Measurements from ENCODE around the gene ITPK1.

Gene ITPK1

DNA sequence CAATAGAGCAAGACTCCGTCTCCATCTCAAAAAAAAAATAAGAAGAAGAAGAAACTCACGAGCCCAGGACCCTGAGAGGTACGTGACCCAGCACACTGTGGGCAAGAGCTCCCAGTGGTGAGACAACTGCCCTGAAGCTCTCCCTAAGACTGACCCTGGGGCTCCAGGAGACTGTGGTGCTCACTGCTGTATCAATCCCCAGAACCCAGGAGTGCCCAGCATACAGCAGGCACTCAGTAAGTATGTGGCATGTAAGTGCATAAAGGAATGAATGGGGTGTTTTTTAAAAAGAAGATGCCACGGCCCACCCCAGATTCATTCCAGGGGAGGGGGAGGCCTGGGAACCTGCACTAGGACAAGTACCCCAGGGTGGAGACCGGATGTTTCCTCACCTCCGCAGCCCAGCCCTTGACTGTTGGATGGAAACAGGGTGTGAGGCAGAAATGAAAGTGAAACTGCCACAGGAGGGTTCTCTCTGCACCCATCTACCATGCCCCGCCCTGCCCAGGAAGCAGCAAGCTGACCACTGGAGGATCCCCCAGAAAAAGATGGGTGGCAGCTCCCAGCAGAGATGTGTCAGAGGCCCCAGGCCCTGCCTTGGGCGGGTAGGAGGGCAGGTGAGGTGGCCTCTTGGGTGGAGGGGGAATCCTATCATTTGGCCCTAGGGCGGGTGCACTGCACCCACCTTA is 12.2 kb downstream of the ITPK1 start:
- no peak for FAIRE-seq

DNA sequence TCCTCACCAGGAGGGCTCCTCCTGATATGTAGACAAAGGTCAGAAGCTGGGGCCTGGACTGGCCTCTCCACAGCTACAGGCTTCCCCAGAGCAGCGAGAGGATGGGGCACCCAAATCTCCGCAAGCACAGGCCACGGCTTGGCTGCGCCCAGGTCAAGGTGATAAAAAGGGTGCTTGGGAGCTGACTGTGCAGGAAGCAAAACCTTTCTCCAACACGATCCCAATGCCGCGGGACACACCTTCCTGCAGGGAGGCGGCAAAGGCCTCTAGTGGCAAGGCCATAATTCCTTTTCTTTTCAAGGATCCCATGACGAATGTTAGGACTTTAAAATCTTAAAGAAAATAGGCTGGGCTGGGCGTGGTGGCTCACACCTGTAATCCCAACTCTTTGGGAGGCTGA is 13.6 kb downstream of the ITPK1 start:
- FAIRE-seq = no peak

DNA sequence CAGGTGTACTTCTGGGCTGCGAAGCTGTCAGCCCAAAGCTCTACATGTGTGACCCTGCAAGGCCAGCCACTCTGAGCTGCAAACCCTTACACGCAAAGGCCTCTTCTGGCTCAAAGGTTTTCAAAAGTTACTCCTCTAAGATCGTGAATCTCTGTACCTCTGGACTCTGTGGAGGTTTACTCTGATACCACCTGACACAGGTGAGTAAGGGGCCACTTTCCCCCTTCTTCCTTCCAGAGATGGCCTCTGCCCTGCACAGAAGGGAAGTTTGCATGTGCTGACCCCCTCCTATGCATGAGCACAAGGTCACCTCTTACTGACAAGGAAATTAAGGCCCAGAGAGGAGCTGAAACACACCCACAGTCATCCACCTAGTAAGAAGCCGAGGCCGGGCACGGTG is 14.5 kb downstream of the ITPK1 start:
- FAIRE-seq = no peak

DNA sequence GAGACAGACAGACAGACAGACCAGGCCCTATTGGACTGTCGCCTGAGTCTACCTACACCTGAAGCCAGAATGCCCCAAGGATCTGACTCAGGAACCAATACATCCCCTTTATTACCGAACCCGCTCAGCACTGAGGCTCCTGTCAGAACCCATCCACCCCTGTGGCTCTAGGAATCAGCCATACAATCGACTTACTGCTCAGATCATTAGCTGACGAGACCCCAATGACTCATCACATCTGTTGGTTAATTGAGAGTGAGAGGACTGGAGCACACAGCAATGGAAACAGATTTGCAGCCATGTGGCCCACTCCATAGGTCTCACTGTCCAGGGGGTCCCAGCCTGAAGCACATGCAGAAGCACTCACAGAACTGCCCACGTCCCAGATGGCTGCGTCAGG is 15.2 kb downstream of the ITPK1 start:
- no peak for FAIRE-seq

DNA sequence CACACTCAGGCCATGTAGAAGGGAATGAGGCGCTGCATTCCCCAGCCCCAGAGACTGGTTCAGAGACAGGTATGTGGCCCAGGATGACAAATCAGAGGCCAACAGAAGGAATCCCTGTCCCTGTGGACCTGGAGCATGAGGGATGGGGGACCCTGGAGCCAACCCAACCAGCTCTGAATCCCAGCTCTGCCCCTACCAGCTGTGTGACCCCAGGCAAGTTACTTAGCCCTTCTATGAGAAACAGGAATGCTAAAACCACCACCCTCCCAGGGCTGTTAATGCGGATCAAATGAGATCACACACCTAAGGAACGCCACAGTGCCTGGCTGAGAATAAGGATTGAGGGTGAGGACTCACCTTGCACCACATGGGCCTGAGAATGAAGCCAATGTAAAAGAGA is 15.6 kb downstream of the ITPK1 start:
- FAIRE-seq = no peak

DNA sequence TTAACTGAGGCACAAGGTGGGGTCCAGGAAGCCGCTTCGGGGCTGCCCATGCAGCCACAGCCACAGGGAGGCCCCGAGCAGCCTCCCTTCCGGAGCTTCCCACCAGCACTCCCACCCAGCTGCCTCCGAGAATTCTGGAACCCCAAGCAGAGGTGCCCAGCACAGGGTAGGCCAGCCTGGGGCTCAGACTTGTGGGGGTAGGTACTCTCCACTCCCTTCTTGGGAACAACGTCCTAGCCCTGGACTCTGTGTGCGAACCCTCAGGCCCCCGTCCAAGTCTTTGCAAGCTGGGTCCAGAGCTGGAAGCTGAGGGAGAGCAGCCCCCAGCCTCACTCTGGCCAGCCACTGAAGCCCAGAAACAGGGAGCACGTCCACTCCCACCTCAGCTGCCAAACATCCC is 16.1 kb downstream of the ITPK1 start:
- FAIRE-seq = no peak

DNA sequence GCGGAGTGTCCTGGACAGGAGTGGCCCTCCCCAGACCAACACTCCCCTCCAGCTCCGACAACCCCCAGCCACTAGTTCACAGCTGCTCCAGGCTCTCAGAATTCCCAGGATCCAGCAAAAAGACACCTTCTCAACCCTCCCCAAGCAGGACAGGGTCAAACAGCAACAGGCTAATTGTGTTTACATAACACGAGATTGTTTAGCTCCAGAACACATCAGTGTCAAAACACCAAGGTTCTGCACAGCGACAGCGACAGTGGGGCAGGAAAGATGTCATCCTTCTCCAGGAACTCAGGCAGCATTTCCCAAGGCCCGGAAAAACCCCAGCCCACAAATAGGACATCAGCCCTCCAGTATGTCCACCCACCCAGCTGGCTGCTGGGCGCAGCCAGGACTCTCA is 16.5 kb downstream of the ITPK1 start:
- FAIRE-seq = no peak

DNA sequence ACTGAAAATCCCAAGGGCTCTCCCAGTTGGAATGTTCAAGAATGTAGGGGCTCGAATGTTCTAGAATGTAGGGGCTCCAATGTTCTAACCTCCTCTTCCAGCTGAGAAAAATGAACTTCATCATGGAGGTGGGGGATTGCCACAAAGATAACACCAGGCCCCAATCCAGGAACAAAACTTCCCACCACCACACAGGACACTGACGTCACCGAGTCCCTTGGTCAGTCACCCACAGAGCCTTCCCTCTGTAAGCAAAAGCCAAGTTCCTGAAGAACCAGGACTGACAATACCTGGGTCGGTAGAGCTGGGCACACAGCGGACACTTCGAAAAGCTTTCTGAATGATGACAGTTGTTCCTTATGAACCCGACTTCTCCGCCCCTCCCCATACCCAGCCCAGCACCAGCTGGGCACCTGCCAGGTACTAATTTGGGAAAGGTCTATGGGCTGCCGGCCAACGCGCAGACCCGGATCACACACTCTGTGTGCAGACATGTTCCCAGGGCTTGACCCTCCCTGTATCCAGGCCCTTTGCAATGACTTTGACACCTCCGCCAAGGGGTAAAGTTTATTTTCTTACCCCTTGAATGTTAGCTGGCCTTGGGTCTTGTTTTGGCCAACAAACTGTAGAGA is 18.9 kb downstream of the ITPK1 start:
- no peak for FAIRE-seq

DNA sequence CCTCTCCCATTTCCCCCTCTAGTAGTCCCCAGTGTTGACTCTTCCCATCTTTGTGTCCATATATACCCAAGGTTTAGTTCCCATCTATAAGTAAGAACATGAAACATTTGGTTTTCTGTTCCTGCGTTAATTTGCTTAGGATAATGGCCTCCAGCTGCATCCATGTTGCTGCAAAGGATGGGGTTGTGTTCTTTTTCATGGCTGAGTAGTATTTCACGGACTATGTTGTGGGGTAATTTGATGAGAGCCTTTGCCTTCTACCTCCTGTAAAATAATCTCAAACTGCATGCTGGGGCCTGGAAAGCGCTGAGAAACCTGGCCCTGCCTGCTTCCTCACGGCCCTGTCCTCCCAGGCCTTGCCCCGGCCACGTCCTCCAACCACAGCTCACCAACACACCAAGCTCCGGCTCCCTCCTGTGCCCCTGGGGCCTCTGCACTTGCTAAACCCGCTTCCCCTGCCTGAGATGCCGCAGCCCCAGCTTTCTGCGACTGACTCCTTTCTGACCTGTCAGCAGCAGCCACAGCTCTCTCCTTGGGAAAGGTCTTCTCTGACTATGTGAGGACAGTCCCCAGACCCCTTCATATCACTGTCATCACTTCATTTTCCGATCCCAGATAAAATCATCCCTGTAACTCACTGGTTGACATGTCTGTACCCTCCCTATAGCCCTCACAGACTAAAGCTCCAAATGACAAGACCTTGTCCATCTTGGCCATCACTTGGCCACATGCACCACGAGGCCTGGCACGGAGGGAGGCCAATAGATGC is 19.8 kb downstream of the ITPK1 start:
- FAIRE-seq = no peak

DNA sequence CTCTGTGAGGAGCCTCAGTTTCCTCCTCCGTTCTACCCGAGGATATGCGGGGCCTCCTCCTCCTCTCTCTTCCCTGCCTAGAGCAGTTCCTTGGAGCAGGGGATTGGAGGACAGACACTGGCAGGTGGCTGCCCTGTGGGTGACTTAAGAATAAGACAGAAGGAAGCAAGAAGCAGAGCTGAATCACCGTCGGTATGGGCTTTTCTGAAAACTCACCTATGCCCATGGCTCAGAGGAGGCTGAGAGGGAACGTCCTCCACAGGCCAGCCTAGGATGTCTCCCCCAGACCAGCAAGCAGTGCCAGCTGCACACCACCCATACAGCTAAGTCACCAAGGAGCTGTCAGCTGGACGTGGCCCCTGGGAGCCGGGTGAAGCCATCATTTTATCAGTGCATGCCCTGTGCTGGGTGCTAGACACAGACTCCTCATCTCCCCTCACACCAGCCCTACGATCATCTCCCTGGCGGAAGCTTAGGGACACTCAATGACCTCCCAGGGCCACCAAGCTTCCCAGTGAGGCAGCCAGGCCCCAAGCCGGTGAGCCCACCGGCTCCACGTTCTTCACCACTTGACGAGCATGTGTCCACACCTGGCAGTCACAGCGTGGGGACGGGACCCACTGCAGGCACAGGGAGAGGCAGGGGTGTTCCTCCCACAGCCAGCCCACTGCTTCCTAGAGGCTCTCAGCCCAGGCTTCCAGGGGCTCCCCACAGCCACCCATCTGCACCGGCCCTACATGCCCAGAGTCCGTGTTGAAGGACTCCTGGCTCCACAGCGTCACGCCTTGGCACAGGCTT is 21.4 kb downstream of the ITPK1 start:
- FAIRE-seq = no peak

DNA sequence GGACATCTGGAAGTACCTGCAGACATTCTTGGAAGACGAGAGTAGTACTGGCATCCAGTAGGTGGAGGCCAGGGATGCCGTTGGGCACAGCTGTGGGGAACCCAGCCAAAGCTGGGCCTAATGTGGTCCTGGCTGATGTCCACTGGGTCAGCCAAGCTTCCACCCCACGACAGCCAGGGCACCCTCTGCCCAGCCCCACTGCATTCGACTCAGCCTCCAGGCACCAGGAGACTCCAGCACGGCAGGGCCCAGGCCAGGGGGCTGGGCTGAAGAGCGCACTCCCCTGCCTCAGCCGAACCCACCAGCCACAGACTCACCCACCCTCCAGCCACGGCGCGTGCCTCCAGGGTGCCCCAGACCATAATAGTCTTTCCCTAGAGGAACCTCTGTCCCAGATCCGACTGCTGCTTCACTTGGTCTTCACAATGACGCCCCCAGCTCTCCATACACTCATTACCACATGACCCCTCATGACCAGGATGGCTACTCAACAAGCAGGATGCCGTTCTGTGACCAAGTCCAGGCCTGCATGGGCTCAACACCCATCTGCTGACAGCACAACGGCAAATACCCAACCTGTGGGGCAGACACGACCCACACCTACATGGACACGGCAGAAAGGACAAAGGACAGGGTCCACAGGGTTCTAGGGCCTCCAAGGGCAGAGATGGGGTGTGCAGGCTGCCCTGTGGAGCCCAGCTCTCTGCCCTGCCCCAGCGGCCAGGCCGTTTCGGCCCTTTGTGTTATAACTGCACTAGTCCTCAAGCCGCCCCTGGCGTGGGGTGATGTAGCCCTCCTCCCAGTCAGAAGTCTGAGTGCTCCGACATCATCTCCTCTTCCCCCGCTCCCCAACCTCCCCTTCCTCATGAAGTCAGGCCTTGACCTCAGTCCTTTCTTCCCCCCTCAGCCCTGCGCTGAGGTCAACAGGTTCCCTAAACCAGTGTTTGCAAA is 22.8 kb downstream of the ITPK1 start:
- FAIRE-seq = no peak

DNA sequence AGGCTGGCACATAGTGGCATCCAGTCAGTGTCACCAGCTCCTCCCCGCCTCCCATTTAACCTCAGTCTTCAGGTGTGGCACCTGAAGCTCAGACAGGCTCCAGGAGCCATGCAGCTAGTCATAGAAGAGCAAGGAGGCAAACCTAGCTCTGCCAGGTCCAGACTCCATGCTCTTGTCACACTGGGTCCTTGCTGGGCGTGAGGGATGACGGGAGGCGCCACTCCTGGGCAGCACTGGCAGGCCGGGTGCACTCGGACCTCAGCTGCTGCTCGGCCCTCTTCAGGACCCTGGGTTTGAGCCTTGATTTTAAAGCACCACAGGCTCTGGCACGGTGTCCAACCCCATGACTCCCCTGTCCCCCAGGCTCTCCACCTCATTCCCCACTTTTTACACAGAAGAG is 24.1 kb downstream of the ITPK1 start:
- FAIRE-seq = no peak

DNA sequence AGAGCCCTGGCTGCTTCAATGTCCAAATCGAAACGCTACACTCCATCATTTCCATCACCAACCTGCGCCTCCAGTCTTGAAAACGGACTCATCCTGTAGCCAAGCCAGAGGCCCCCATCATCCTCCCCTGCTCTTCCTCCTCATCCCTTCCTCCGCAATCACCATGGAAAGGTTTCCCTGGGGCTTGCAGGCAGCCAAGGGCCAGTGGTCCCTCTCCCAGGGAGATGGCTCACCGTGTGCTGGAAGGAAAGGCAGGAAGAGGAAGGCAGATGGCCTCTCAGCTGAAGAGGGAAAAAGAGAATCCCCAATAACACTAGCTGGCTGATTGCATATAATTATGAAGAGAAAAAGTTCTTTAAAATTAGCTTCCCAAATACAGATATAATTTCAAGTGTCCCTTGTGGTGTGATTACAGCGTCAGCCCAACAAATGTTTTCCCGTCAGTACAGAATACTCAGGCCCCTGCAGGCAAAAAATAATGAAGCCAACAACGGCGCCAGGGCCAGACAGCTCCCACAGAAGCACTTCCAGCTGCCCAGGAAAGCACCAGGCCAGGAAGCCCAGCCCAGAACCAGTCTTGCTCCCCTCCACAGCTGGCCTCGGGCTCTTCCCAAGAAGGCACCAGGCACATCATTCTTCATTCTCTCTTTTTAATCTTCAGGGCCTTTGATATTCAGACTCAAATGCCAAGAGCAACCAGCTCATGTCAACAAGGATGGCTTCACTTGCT is 24.7 kb downstream of the ITPK1 start:
- no peak for FAIRE-seq

DNA sequence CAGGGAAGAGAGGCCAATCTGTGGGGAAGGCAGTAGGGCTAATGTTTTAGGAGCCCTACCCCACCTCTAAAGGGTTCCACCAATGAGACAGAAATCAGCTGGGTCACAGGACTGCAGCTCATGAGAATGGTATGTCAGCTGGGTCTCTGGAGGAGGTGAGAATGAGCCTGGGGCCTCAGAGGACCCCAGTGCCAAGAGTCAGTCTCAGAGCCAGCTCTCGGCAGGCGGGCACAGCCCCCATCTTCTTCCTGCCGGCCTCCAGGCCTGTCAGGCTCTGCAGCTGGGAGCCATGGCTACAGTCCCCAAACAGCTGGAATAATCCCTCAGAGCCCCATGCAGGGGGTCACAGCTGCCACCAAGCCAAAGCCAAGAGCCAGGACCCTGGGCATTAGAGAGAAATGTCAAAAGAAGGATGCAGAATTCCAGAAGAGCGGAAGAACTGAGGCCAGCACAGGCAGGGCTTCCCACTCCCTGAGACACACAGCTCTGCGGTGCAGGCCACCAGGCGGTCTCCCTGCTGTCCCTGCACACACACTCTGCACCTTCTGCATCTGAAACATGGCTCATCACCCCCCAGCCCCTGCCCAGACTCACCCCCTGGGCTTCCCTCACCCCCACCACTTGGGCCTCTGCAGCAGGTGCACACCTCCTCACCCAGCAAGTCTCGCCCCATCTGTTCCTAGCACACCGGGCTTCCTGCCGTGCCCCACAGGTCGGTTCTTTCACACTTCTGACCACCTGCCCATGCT is 26.0 kb downstream of the ITPK1 start:
- FAIRE-seq = no peak

DNA sequence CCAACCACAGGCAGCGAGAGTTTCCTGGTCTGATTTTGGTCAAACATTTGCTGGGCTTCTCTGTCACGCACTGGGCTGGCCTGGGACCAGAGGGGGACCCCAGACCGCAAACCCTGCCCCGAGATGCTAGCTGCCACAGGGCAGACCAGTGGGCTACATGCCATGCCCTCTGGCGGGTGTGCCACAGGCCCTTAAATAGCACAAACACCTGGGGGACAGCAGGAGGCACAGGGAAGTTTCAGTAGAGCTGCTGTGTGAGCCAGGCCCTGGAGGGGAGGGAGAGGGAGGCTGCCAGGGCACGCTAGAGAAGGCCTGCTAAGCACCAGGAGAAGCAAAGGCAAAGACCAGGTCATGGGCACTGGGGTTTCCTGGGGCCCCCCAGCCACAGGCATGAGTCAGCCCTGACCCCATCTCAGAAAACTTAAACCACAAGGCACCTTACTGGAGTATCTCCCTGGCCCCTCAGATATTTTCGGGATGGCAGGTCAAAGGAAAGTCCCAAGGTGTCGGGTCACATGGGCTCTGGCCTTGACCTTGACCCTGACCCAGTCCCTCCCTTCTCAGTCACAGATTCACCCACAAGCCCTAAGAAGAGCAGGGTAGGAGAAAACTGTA is 29.2 kb downstream of the ITPK1 start:
- FAIRE-seq = no peak

DNA sequence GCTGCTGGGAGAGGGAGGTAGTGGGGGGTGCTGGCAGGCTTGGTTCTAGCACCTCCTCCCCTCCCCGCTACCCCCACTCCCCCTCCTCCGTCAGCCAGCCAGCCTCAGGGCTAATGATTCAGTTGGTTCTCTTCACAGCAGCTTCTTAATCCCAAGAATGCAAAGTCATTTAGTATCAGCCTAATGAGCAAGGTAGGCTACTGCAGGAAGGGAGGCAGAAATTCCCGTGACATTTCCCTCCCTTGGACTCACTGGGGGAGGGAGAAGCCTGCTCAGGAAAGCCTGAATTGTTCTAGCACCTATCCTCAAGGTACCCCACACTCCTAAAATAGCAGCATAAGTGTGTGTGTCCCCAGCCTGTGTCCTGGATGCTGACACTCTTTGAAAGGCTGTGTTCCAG is 29.8 kb downstream of the ITPK1 start:
- FAIRE-seq = no peak

DNA sequence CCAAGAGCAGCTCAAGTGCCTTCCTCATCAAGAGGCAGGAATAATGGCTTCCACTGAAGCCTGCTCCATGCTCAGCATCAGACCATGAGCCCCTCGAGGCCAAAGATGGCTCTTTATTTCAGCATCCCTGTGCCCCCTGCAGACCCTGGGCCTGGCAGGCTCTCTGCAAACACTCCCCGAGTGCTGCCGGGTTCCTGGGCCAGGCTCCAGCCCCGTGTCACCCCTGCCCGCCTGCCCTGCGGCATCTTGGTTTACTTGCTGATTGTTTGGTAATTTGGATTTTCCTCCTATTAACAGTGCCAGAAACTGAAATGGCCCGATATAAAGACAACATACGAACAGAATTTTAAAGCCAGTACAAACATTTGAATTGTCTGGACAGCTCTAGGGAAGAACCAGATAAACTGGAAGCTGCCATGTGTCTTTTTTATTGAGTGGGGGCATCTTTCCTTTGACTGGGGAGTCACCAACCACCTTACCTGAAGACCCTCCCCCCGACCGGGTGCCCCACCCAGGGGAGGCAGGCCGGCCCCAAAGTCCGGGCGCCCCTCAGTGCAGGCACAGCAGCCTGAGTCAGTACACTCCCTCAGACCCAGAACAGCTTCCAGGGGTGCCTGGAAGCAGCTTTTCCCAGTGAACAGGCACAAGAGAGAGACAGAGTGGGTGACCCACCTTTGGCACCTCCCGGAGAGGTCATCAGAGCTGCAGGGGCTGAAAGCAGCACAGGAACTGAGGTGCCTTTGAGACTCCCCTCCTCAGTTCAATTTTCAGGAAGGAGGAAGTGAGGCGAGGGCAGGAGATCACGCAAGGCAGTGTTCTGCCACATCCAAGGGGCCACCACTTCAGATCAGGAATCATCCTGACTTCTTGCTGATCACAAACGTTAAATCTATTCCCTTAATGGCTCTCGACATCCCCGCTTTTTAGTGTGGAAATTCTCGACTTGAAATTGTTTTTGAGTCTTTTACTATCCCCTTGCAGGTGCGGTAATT is 30.6 kb downstream of the ITPK1 start:
- FAIRE-seq = no peak

DNA sequence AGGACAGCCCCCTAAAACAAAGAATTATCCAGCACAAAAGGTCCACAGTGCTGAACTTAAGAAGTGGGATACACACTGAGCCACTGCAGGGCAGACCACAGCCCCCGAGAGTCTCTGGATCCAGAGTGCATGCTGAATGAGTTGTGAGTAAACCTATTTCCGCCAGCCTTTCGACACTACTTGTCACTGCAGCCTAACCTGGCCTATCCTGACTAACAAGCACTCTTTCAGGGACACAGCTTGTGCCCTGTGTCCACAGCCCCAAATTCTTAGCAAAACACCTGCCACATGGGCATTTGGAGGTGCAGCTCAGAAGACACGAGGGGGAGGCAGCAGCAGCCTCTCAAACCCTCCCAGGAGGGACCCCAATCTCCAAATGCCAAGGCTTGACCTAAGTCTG is 31.3 kb downstream of the ITPK1 start:
- FAIRE-seq = no peak

DNA sequence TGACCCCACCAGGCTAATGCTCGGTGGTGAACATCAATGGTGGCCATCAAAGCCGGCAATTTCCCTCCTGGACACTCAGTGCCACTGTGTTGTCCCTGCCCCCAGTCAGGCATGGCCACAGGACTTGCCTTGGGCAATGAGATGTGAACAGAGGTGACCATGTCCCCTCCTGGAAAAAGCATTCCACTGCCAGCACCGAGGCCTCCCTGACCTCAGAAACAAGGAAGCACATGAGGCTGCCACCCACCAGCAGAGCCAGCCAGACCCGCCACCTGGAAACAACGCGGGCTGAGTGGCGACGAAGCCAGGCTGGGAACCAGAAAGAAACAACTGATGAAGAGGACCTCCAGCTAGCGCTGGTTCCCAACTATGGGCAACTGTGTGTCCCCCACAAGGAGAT is 31.8 kb downstream of the ITPK1 start:
- FAIRE-seq = no peak

Measured in islet of Langerhans (tissue), 1 donor.